ENCODE measurements around the gene TPPP2. TPM values are rescaled to one million over a fixed set of nuclear protein-coding genes. Genes with fewer than 3 reads are reported as not detected.
A peak's percentile ranks its signal among the peaks of the same experiment; 100 is the strongest.

Gene TPPP2
- polyA plus RNA-seq, 1 of the 3 experiments (the other 2 are of a cell fraction): not detected

- no peaks in the 10 kb centered on the region for H3K27me3 ChIP-seq (ENCODE audit: insufficient read depth)
- H4K20me1 ChIP-seq (ENCODE audit: insufficient read depth): 0 out of 2 replicates have a peak, but pooled peaks cover 8% of the 10 kb centered on the region
- TF ChIP-seq TAF1 (IDR thresholded peaks at IDR 0.05; ENCODE audit: borderline replicate concordance, low read depth, low read length): no peak
- TF ChIP-seq CTCF (IDR thresholded peaks at IDR 0.05): no peak
- TF ChIP-seq GATA2 (CRISPR knock-in tag; IDR thresholded peaks at IDR 0.05): no peak
- TF ChIP-seq RXRA (IDR thresholded peaks at IDR 0.05; ENCODE audit: borderline replicate concordance, low read depth): no peak
- no peak for TF ChIP-seq RCOR1 (IDR thresholded peaks at IDR 0.05; ENCODE audit: low read length)
- TF ChIP-seq FOSL2 (IDR thresholded peaks at IDR 0.05; ENCODE audit: borderline replicate concordance, low read depth): no peak
- TF ChIP-seq, protein P1, sequence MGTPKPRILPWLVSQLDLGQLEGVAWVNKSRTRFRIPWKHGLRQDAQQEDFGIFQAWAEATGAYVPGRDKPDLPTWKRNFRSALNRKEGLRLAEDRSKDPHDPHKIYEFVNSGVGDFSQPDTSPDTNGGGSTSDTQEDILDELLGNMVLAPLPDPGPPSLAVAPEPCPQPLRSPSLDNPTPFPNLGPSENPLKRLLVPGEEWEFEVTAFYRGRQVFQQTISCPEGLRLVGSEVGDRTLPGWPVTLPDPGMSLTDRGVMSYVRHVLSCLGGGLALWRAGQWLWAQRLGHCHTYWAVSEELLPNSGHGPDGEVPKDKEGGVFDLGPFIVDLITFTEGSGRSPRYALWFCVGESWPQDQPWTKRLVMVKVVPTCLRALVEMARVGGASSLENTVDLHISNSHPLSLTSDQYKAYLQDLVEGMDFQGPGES (IDR thresholded peaks at IDR 0.05; ENCODE audit: low read depth, low read length): no peak
- TF ChIP-seq NFIC (IDR thresholded peaks at IDR 0.05; ENCODE audit: borderline replicate concordance): no peak
- TF ChIP-seq ELF1 (IDR thresholded peaks at IDR 0.05): no peak
- TF ChIP-seq POLR2AphosphoS5 (IDR thresholded peaks at IDR 0.05; ENCODE audit: low read depth, low read length): no peak
- TF ChIP-seq FOXJ3 (CRISPR knock-in tag; IDR thresholded peaks at IDR 0.05): no peak
- TF ChIP-seq, protein P2, sequence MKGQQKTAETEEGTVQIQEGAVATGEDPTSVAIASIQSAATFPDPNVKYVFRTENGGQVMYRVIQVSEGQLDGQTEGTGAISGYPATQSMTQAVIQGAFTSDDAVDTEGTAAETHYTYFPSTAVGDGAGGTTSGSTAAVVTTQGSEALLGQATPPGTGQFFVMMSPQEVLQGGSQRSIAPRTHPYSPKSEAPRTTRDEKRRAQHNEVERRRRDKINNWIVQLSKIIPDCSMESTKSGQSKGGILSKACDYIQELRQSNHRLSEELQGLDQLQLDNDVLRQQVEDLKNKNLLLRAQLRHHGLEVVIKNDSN (IDR thresholded peaks at IDR 0.05; ENCODE audit: borderline replicate concordance, low read depth): no peak
- no peak for TF ChIP-seq FOXM1 (IDR thresholded peaks at IDR 0.05; ENCODE audit: low read depth)
- TF ChIP-seq NRF1 (IDR thresholded peaks at IDR 0.05; ENCODE audit: low read depth, low read length): no peak
- TF ChIP-seq, protein P3, sequence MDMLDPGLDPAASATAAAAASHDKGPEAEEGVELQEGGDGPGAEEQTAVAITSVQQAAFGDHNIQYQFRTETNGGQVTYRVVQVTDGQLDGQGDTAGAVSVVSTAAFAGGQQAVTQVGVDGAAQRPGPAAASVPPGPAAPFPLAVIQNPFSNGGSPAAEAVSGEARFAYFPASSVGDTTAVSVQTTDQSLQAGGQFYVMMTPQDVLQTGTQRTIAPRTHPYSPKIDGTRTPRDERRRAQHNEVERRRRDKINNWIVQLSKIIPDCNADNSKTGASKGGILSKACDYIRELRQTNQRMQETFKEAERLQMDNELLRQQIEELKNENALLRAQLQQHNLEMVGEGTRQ (IDR thresholded peaks at IDR 0.05; ENCODE audit: borderline replicate concordance, low read depth, low read length): no peak
- no peak for TF ChIP-seq RFX5 (IDR thresholded peaks at IDR 0.05; ENCODE audit: low read length)
- TF ChIP-seq TCF12 (IDR thresholded peaks at IDR 0.05): no peak
- TF ChIP-seq, protein P4, sequence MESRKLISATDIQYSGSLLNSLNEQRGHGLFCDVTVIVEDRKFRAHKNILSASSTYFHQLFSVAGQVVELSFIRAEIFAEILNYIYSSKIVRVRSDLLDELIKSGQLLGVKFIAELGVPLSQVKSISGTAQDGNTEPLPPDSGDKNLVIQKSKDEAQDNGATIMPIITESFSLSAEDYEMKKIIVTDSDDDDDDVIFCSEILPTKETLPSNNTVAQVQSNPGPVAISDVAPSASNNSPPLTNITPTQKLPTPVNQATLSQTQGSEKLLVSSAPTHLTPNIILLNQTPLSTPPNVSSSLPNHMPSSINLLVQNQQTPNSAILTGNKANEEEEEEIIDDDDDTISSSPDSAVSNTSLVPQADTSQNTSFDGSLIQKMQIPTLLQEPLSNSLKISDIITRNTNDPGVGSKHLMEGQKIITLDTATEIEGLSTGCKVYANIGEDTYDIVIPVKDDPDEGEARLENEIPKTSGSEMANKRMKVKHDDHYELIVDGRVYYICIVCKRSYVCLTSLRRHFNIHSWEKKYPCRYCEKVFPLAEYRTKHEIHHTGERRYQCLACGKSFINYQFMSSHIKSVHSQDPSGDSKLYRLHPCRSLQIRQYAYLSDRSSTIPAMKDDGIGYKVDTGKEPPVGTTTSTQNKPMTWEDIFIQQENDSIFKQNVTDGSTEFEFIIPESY (IDR thresholded peaks at IDR 0.05; ENCODE audit: borderline replicate concordance, low read depth): no peak
- TF ChIP-seq YY1 (IDR thresholded peaks at IDR 0.05; ENCODE audit: low read depth): no peak
- TF ChIP-seq REST (IDR thresholded peaks at IDR 0.05; ENCODE audit: low read depth, low read length): no peak
- peak; percentile 35 for DNase-seq
- no peaks in the 10 kb centered on the region for H3K9me3 ChIP-seq
- peaks cover 22 to 37% of the 10 kb centered on the region in 2 experiments for H3K4me1 ChIP-seq (ENCODE audit: control insufficient read depth in 1 of 2, insufficient read depth in 2 of 2, low read depth in 1 of 2, low read length in 1 of 2)
- H3K36me3 ChIP-seq (replicated peaks in 1 of 2; ENCODE audit: control insufficient read depth in 1 of 2, insufficient read depth in 2 of 2, low read length in 1 of 2): peaks cover 35 to 45% of the 10 kb centered on the region in 2 experiments
- peak overlapping the region; percentile 95 for H3K4me2 ChIP-seq
- peaks cover 57% of the 10 kb centered on the region for H3K79me2 ChIP-seq (ENCODE audit: insufficient read depth)
- H3K4me3 ChIP-seq (ENCODE audit: low read depth in 2 of 2, low read length in 1 of 2): peak overlapping the region; percentile 81 to 89
- H2AFZ ChIP-seq (ENCODE audit: low read depth): no peak overlapping the region; the same call in 1 of the 2 replicates
- POLR2A ChIA-PET: interaction anchor here (0.9 to 2.7 kb wide), 11 partner anchors 8 to 57 kb away, joined by 3 to 19 read pairs (median 11); partner anchors contain the start of genes TMEM253 and ZNF219
- peak overlapping the region; percentile 93 for H3K9ac ChIP-seq
- H3K9me2 ChIP-seq: no peaks in the 10 kb centered on the region
- peak overlapping the region; percentile 98 to 99 for H3K27ac ChIP-seq (ENCODE audit: low read depth in 2 of 2, low read length in 1 of 2)
- peaks cover 27% of the 10 kb centered on the region for H3F3A ChIP-seq (replicated peaks; ENCODE audit: insufficient read depth)
- CTCF ChIA-PET: interaction anchor here (0.6 to 13.2 kb wide), 12 partner anchors 10 to 80 kb away, joined by 3 to 296 read pairs (median 6); partner anchors contain the start of gene ZNF219
- 48% methylated on average over 4 of the region's 4 CpGs for WGBS (ENCODE audit: low lambda C conversion rate)
Observed at GRCh38 chr14:21072031-21072473, 42.0 kb downstream of the TPPP2 start.
